Astrocyte (in vitro differentiated cells and primary cell): ENCODE results near the gene SGSM2.

ENCODE experiments used
- CTCF ChIP-seq: IDR thresholded peaks from 2 replicates; pipeline ENCODE4 v1.5.1; 2011; ENCODE audit warnings: low read depth, mild to moderate bottlenecking, inconsistent platforms, low read length, moderate library complexity; ENCODE audit not compliant: insufficient read depth
- EZH2 ChIP-seq: IDR thresholded peaks from 2 replicates; pipeline ENCODE4 v1.6.1; 2012; ENCODE audit warnings: mild to moderate bottlenecking, low read length, inconsistent platforms; ENCODE audit not compliant: insufficient read depth

DNA sequence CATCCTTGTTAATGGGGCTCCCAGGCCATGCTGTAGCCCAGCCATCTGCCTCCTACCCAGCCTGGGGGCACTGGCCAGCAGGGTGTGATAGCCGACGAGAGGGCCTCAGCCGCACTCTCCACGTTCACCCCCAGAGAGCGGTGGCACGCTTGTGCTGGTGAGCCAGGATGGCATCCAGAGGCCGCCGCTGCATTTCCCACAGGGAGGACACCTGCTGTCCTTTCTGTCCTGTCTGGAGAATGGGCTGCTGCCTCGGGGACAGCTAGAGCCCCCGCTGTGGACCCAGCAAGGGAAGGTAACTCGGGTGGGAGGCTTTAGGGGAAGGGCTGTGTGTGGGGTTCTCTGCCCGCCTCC, 27.4 kb downstream of the SGSM2 start:
- no peak for TF ChIP-seq CTCF
- no peak for TF ChIP-seq EZH2
